ENCODE data around the gene KAT2A. TPM values are rescaled to one million over a fixed set of nuclear protein-coding genes. Genes with fewer than 3 reads are reported as not detected.

Gene KAT2A
- total RNA-seq, 1 donor from 2014 or later, result 43.6 TPM

DNA sequence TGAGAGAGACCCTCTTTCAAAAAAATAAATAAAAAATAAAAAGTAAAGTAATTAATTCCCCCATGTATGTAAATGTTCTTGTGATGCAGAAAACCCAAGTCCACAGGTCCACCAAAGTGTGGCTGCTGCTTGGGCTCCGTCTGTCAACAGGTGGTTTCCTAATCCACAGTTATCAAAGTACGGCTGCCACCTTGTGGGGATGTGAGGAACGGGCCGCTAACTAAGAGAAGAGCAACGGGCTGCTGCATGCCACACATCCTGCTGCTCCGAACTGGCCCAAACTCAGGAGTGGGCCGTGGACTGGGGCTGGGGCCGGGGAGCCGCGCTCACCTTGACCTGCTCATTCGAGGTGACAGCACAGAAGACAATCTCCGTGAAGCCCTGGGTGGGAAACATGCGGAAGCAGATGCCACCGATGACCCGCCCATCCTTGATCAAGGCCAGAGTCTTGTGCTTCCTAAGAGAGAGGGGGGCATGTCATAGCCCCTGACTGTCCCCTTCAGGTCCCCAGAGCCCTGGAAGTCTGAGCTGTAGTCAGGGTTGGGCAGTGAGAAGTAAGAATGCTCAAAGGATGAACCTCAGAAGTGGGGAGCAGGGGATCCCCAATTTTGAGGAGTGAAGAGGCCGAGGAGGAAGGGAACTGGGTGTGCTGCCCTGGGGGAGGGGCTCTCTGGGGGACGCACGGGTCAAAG lies 4.3 kb downstream of the KAT2A start:
- H3K4me1 Mint-ChIP-seq, result peaks cover 16% of the 10 kb centered on the region
- TF ChIP-seq, protein P1, sequence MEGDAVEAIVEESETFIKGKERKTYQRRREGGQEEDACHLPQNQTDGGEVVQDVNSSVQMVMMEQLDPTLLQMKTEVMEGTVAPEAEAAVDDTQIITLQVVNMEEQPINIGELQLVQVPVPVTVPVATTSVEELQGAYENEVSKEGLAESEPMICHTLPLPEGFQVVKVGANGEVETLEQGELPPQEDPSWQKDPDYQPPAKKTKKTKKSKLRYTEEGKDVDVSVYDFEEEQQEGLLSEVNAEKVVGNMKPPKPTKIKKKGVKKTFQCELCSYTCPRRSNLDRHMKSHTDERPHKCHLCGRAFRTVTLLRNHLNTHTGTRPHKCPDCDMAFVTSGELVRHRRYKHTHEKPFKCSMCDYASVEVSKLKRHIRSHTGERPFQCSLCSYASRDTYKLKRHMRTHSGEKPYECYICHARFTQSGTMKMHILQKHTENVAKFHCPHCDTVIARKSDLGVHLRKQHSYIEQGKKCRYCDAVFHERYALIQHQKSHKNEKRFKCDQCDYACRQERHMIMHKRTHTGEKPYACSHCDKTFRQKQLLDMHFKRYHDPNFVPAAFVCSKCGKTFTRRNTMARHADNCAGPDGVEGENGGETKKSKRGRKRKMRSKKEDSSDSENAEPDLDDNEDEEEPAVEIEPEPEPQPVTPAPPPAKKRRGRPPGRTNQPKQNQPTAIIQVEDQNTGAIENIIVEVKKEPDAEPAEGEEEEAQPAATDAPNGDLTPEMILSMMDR (conservative IDR thresholded peaks at IDR 0.05), result peak; percentile 87
- no peaks in the 10 kb centered on the region for H3K9me3 Mint-ChIP-seq
- no peaks in the 10 kb centered on the region for H3K27me3 Mint-ChIP-seq (ENCODE audit: low read depth)
- no peak overlapping the region for H3K27ac Mint-ChIP-seq (ENCODE audit: unreplicated experiment)
- H3K4me3 Mint-ChIP-seq, result peak overlapping the region; percentile 70
- peak; percentile 77 for DNase-seq (ENCODE audit: low read depth, low spot score)
- H3K36me3 Mint-ChIP-seq (ENCODE audit: low read depth), result no peaks in the 10 kb centered on the region

DNA sequence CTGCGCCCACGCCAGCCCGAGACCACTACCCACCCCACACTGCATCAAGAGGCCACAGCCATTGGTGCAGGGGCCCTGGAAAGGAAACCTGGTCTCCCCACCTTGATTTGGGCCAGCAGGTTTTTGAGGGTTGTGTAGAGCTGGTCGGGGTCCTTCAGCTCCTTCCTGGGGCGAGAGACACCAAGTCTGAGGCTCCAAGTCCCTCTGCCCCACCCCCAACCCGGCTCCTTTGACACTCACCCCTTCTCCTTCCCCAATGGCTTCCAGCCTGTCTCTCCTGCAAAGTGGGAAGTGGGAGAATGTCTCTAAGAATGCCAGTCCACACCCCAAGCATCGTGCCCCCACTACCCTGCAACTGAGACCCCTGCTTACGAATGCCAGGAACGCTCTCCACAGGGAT lies 7.0 kb downstream of the KAT2A start:
- DNase-seq (ENCODE audit: low read depth, low spot score), result no peak
- Mint-ChIP-seq H3K36me3 (ENCODE audit: low read depth) (no peaks in the 10 kb centered on the region), H3K4me3 (no peak overlapping the region), H3K27me3 (ENCODE audit: low read depth) (no peaks in the 10 kb centered on the region), H3K4me1 (peaks cover 5% of the 10 kb centered on the region), H3K27ac (ENCODE audit: unreplicated experiment) (no peak overlapping the region), H3K9me3 (no peaks in the 10 kb centered on the region)
- TF ChIP-seq, protein P1 (conservative IDR thresholded peaks at IDR 0.05), result no peak

DNA sequence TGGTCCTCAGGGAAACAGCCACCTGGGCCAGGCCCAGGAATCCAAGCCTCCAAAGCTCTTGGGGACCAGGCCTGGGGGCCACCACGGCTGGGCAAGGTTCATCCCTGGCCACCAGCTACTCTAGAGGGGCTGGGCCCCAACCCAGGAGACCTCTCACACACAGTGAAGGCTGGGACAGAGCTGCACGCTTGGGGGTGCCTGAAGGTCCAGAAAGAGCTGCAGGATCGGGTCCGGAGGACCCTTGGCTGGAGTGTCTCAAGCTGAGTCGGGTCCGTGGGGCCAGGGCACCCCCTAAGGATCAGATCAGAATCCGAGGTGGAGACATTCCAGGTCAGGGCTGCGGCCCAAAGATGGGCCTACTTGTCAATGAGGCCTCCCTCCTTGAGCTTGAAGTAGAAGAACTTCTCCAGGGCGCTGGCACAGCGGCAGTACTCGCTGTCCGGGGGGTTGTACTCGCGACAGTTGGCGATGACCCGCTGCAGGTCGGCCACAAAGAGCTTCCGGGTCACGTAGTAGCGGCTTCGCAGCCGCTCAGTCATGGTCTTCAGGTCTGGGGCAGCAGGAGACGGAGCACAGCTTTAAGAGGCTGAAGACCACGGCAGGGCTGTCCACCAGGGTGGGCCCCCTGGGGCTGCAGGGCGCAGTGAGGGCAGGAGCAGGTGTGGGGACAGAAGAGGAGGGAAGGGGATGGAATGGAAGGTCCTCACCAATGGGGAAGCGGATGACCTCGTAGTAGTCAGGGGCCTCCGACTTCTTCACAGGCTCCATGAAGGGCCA lies 7.7 kb downstream of the KAT2A start:
- H3K9me3 Mint-ChIP-seq, result no peaks in the 10 kb centered on the region
- H3K36me3 Mint-ChIP-seq (ENCODE audit: low read depth), result no peaks in the 10 kb centered on the region
- no peak overlapping the region for H3K4me3 Mint-ChIP-seq
- H3K4me1 Mint-ChIP-seq, result peaks cover 1% of the 10 kb centered on the region
- no peaks in the 10 kb centered on the region for H3K27me3 Mint-ChIP-seq (ENCODE audit: low read depth)
- no peak overlapping the region for H3K27ac Mint-ChIP-seq (ENCODE audit: unreplicated experiment)
- TF ChIP-seq, protein P1 (conservative IDR thresholded peaks at IDR 0.05), result no peak
- DNase-seq (ENCODE audit: low read depth, low spot score), result no peak

DNA sequence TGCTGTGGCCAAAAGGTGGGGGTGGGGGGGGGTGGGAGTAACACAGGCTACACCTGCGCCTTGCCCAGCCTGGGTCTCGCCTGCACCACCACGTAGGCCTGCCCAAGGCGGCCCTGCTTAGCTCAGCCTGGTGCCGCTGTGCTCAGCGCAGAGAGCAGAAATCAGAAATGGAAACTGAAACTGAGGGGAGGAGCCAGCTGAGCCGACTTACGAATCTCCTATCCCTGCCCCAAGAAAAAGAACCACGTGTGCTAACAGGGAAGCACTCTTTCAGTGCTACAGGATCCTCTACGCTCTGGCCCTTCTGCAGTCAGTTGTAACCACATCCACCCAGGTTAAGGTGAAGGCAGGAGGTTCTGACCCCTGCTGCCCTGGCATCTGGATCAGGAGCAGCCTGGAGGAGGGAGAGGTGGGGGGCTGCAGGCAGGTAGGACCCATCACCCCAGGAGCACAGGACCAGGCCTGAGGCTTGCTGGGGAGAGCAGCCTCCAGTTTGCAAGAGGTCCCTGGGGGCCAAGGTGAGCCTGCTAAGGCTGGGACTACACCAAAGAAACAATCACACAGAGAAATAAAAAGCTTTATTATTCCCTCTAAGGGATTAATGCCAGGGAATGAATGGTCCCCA lies 8.5 kb downstream of the KAT2A start, which contains the start of gene DHX58:
Gene DHX58 (minus strand): TSS at position 163 of the 625 bp plus-strand sequence. CDS start 822 bp downstream, outside the sequence.
- no peak for DNase-seq (ENCODE audit: low read depth, low spot score)
- H3K4me3 Mint-ChIP-seq, result no peak within 1 kb of the TSS

More for the DNA sequence above, 8.5 kb downstream of the KAT2A start, which contains the start of gene DHX58:
- TF ChIP-seq, protein P1 (conservative IDR thresholded peaks at IDR 0.05), result no peak
- peaks cover 4% of the 10 kb centered on the region for H3K4me1 Mint-ChIP-seq
- no peaks in the 10 kb centered on the region for H3K27me3 Mint-ChIP-seq (ENCODE audit: low read depth)
- no peak within 1 kb of the TSS for H3K27ac Mint-ChIP-seq (ENCODE audit: unreplicated experiment)
- no peaks in the 10 kb centered on the region for H3K9me3 Mint-ChIP-seq
- H3K36me3 Mint-ChIP-seq (ENCODE audit: low read depth), result no peaks in the 10 kb centered on the region
